Measurements from ENCODE around the gene KDM2B.

GRCh38 chr12:121464331-121464730, 116.5 kb downstream of the KDM2B start:
- no peak for TF ChIP-seq POLR2A (IDR thresholded peaks at IDR 0.05)
- no peak for TF ChIP-seq CTCF (IDR thresholded peaks at IDR 0.05)
